Measurements from ENCODE around the gene ZBTB44.

Gene ZBTB44

GRCh38 chr11:130213143-130213978 is 101.4 kb downstream of the ZBTB44 start:
- DNase-seq = peak; percentile 64

DNA sequence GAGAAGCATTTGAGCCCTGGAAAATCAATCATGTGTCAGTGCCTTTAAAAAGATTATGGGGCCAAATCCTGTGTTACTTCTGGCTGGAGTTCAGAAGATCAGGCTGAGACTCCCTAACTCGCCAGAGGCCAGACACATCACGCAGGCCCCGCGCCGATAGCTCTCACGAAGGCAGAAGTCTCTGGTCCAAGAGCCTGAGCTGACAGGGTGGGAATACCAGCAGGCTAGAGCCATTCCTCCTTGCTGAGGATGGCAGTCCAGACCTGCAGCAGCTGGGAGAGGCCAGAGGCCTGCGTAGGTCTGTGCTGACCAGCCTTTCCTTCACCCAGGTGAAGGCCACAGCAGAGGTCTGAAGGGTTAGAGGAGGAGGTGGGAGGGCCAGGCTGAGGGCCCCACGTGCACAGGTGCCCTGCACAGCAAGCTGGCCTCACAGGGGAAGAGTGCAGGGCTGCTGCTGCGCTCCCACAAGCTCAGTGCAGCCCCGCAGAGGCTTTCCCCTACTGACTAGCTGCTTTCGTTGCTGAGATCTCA is 102.2 kb downstream of the ZBTB44 start:
- no peak for DNase-seq

GRCh38 chr11:130211781-130212401 is 102.8 kb downstream of the ZBTB44 start:
- no peak for DNase-seq

DNA sequence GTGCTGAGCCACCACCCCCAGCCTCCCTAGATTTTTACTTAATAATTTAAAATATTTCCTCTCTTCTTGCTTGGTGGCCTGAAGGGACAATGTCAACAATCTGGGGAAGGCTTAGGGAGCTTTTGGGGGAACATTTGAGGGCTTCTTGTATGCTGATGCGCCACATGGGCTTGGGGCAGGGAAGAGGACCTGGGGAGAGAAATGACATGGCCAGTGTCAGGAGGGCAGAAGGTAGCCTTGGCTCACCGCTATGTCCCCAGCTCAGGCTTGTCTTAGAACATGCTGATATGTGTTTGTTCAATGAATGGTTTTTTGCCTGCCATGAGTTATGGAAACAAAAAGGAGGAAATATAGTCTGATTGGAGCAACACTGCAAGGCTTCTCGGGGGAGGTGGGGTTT is 103.6 kb downstream of the ZBTB44 start:
- DNase-seq = no peak

- DNase-seq = no peak
Measured at GRCh38 chr11:130209954-130210854, 104.5 kb downstream of the ZBTB44 start.

- no peak for DNase-seq
Measured at GRCh38 chr11:130209128-130209932, 105.4 kb downstream of the ZBTB44 start.

- DNase-seq = no peak
Measured at GRCh38 chr11:130208241-130209127, 106.2 kb downstream of the ZBTB44 start.

DNA sequence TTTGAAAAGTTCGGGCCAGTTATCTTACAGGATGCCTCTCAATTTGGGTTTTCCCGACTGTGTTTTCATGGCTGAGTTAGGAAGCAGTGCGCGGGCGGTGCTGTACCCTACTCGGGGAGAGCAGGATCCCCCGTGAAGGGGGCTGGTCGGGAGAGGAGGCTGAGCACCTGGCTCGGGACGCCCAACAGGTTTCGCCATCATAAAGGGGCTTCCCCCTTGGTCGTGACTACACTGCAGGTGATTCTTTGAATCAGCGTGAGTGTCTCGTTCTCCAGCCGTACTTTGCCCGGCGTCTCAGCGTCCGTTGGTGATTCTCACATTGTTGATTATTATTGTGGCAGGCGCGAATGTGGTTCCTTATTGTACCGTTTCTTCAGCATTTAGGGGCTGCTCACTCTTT is 108.6 kb downstream of the ZBTB44 start:
- no peak for DNase-seq

- no peak for DNase-seq
Measured at GRCh38 chr11:130204703-130205095, 110.0 kb downstream of the ZBTB44 start.

- DNase-seq = no peak
Measured at GRCh38 chr11:130203766-130204702, 110.7 kb downstream of the ZBTB44 start.

- no peak for DNase-seq
Measured at GRCh38 chr11:130202818-130203689, 111.7 kb downstream of the ZBTB44 start.

DNA sequence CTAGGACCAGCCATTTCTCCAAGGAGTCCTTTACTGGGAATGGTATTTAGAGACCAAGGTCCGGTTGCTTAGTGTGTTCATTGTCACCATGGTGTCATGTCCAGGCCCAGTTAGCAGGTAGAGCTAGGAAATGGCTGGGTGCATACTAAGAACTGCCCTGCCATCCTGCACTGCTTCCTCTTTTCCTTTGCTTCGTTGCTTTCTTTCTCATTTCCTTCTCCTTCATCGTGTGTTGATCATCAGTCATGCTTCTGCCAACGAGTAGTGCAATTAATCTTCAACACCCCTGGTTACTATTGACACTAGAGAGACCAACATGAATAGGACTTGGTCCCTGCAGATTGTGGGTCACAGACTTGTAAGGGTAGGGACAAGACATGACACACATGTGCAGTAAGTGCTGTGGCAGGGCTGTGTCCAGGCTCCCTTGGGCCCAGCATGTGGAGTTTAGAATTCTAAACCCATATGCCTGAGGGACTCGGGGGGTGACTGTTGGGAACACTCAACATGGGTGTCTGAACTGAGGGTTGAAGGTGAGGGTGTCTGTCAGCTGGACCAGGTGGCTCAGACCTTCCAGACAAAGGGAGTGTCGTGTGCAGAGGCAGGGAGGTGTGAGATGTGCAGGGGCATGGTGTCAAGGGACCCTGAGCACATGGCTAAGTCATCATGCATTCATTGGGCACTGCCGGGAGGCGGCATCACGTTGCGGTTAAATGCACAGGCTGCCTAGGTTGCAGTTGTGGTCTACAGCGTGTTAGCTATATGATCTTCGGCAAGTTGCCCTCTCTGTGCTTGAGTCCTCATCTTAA is 112.5 kb downstream of the ZBTB44 start:
- no peak for DNase-seq

DNA sequence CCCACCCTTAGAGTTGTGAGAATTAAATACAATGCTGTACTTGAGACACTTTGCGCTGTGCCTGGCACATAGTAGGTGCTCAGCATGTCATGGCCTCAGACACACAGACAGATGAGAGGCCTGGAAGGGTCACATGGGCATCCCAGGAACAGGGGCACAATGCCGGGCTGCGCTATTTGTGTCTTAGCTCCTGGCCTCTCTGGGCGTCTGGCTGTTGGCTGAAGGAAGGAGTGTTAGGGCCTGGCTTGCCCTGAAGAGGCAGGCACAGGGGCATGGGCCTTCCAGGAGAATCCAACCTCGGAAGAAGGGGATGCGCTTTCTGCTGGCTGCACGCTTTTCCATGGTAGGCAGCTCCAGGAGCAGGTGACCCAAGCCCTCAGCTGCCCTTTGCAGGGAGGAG is 113.7 kb downstream of the ZBTB44 start:
- DNase-seq = no peak

- no peak for DNase-seq
Measured at GRCh38 chr11:130199792-130200191, 114.9 kb downstream of the ZBTB44 start.

DNA sequence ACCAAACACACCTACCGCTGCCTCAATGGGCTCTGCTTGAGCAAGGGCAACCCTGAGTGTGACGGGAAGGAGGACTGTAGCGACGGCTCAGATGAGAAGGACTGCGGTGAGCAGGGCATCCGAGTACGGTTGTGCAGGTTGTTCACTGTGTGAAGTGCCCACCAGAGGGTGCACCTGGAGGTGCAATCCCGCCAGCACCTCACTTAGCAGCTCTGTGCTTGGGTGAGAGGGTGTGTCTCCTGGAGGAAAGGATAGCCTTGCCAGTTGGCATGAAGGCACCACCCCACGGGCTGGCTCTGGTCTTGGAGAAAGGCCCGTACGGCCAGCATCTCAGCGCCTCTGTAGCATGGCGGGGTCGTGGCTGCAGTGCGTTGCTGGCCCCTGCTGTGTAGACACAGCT is 115.8 kb downstream of the ZBTB44 start:
- DNase-seq = no peak

DNA sequence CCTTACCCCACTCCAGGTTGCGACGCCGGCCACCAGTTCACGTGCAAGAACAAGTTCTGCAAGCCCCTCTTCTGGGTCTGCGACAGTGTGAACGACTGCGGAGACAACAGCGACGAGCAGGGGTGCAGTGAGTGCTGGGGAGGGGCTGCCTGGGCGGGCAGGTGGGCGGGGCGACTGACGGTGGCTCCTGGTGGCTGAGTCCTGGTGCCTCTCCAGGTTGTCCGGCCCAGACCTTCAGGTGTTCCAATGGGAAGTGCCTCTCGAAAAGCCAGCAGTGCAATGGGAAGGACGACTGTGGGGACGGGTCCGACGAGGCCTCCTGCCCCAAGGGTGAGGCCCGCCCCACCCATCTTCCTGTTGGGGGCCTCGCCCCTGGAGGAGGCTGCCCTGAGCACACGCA is 116.4 kb downstream of the ZBTB44 start:
- DNase-seq = no peak

DNA sequence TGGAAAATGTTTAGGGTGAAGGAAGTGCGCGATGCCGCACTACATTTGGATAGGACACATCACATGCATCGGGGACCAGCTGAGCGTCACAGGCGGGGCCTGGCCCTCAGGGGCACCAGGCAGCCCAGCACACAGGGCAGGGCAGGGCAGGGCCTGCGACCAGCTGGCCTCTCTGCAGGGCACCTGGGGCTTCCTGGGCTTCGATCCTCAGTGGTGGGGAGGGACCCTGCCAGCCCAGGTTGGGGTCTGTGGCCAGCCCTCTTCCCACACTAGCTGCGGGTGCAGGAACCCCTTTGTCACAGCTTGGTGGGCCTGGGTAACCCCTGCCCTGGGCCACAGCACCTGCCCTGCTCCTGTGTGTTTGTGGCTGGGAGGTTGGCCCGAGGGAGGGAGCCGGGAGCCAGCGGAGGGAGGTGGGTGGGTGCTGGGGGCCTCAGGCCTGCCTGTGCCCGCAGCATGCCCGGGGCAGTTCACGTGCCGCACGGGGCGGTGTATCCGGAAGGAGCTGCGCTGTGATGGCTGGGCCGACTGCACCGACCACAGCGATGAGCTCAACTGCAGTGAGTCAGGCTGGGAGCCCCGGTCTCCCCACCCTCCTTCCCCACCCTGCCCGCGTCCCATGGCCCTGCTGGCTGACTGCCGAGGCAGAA is 117.2 kb downstream of the ZBTB44 start:
- no peak for DNase-seq
